Nephron (organoid): Measurements from ENCODE around the gene SGCD.

Experiments
- H3K27ac Mint-ChIP-seq, 3 experiments: 2 replicates each; pipeline ENCODE4 v1.8.0; 2020; ENCODE audit warnings: mixed read lengths in 3 of 3, mild to moderate bottlenecking in 2 of 3, moderate library complexity in 1 of 3
- H3K27me3 Mint-ChIP-seq: 2 replicates; pipeline ENCODE4 v1.8.0; 2021; ENCODE audit warnings: low read depth, mild to moderate bottlenecking, moderate library complexity, mixed read lengths
- H3K36me3 Mint-ChIP-seq: 2 replicates; pipeline ENCODE4 v1.8.0; 2020; ENCODE audit warnings: low read depth, mixed read lengths
- H3K4me1 Mint-ChIP-seq: 2 replicates; pipeline ENCODE4 v1.8.0; 2020; ENCODE audit warnings: mixed read lengths
- H3K4me3 Mint-ChIP-seq, 3 experiments: 2 replicates each; pipeline ENCODE4 v1.8.0; 2020; ENCODE audit warnings: mild to moderate bottlenecking in 3 of 3, mixed read lengths in 3 of 3, moderate library complexity in 2 of 3
- H3K9me3 Mint-ChIP-seq: 2 replicates; pipeline ENCODE4 v1.8.0; 2020; ENCODE audit warnings: mixed read lengths
- CTCF ChIP-seq, 3 experiments: fragments of 200-600 bp; sonication (generic); IDR thresholded peaks; one replicate each; pipeline ENCODE4 v1.5.0; 2021; ENCODE audit warnings: antibody characterized with exemption in 3 of 3; ENCODE audit not compliant: unreplicated experiment in 3 of 3

Gene SGCD

GRCh38 chr5:156556666-156557406 lies 229.9 kb downstream of the SGCD start:
- Mint-ChIP-seq H3K27ac (no peak overlapping the region), H3K9me3 (no peaks in the 10 kb centered on the region), H3K4me1 (no peaks in the 10 kb centered on the region), H3K27me3 (no peaks in the 10 kb centered on the region), H3K36me3 (no peaks in the 10 kb centered on the region), H3K4me3 (no peak overlapping the region)
- TF ChIP-seq CTCF (IDR thresholded peaks at IDR 0.05; ENCODE audit: unreplicated experiment in 3 of 3): no peak

GRCh38 chr5:156560002-156560401 lies 233.0 kb downstream of the SGCD start:
- no peak overlapping the region for H3K27ac Mint-ChIP-seq
- no peak for TF ChIP-seq CTCF (IDR thresholded peaks at IDR 0.05; ENCODE audit: unreplicated experiment in 3 of 3)
- no peak overlapping the region for H3K4me3 Mint-ChIP-seq
- H3K36me3 Mint-ChIP-seq: no peaks in the 10 kb centered on the region
- H3K4me1 Mint-ChIP-seq: no peaks in the 10 kb centered on the region
- no peaks in the 10 kb centered on the region for H3K27me3 Mint-ChIP-seq
- H3K9me3 Mint-ChIP-seq: no peaks in the 10 kb centered on the region

GRCh38 chr5:156561651-156562050 lies 234.7 kb downstream of the SGCD start:
- Mint-ChIP-seq H3K27me3 (no peaks in the 10 kb centered on the region), H3K4me3 (no peak overlapping the region), H3K36me3 (no peaks in the 10 kb centered on the region), H3K4me1 (no peaks in the 10 kb centered on the region), H3K27ac (no peak overlapping the region), H3K9me3 (no peaks in the 10 kb centered on the region)
- TF ChIP-seq CTCF (IDR thresholded peaks at IDR 0.05; ENCODE audit: unreplicated experiment in 3 of 3): no peak

GRCh38 chr5:156570615-156571014 lies 243.7 kb downstream of the SGCD start:
- Mint-ChIP-seq H3K27ac (no peak overlapping the region), H3K27me3 (no peaks in the 10 kb centered on the region), H3K9me3 (peaks cover 2% of the 10 kb centered on the region), H3K4me1 (peaks cover 6% of the 10 kb centered on the region), H3K4me3 (no peak overlapping the region), H3K36me3 (no peaks in the 10 kb centered on the region)
- no peak for TF ChIP-seq CTCF (IDR thresholded peaks at IDR 0.05; ENCODE audit: unreplicated experiment in 3 of 3)

GRCh38 chr5:156581725-156582124 lies 254.8 kb downstream of the SGCD start:
- Mint-ChIP-seq H3K36me3 (no peaks in the 10 kb centered on the region), H3K27ac (no peak overlapping the region), H3K9me3 (peaks cover 27% of the 10 kb centered on the region), H3K4me3 (no peak overlapping the region), H3K27me3 (no peaks in the 10 kb centered on the region), H3K4me1 (peaks cover 13% of the 10 kb centered on the region)
- no peak for TF ChIP-seq CTCF (IDR thresholded peaks at IDR 0.05; ENCODE audit: unreplicated experiment in 3 of 3)

GRCh38 chr5:156582193-156582598 lies 255.2 kb downstream of the SGCD start:
- Mint-ChIP-seq H3K27me3 (no peaks in the 10 kb centered on the region), H3K4me1 (peaks cover 17% of the 10 kb centered on the region), H3K27ac (no peak overlapping the region), H3K4me3 (no peak overlapping the region), H3K36me3 (no peaks in the 10 kb centered on the region), H3K9me3 (peaks cover 27% of the 10 kb centered on the region)
- no peak for TF ChIP-seq CTCF (IDR thresholded peaks at IDR 0.05; ENCODE audit: unreplicated experiment in 3 of 3)
